ENCODE data around the gene UBL4A.

DNA sequence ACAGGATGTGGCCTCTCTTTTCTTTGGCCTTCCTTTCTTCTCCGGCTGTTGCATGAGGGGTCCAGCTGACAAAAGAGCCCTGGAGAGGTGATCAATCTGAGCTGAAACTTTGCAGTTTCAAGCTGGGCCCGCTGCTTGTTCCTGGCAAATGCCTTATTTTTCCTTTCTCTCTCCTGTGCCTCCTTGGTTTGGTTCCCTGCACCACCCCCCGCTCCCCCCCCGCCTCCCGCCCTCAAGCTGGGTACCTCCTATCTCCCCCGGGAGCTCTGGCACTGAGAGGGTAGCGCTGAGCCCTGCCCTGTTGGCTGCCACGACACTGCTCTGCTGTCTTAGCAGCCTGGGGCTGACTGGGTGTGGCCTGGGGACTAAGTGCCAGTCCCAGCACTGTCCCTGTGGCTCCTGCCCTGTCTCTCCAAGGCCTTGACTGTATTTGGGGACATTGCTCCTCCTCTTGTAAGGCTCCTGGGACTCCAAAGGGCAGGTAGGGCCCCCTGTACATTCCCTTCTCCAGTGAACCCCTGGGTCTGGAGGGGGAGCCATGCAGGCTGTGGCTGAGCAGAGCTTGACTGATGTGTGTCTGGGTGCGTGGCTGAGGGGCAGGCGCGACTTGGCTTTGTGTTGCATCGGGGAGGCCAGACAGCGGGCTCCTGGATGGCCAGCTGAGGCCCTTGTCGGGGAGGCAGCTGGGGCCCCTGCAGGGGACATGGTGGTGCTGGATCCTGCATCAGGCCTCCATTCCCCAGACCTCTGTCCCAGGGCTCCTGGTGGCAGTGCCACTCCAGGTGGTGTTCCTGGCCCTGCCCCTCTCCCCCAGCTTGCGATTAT, 27.2 kb downstream of the UBL4A start:
- no peak for TF ChIP-seq POLR2A (IDR thresholded peaks at IDR 0.05)
- TF ChIP-seq, protein P1, sequence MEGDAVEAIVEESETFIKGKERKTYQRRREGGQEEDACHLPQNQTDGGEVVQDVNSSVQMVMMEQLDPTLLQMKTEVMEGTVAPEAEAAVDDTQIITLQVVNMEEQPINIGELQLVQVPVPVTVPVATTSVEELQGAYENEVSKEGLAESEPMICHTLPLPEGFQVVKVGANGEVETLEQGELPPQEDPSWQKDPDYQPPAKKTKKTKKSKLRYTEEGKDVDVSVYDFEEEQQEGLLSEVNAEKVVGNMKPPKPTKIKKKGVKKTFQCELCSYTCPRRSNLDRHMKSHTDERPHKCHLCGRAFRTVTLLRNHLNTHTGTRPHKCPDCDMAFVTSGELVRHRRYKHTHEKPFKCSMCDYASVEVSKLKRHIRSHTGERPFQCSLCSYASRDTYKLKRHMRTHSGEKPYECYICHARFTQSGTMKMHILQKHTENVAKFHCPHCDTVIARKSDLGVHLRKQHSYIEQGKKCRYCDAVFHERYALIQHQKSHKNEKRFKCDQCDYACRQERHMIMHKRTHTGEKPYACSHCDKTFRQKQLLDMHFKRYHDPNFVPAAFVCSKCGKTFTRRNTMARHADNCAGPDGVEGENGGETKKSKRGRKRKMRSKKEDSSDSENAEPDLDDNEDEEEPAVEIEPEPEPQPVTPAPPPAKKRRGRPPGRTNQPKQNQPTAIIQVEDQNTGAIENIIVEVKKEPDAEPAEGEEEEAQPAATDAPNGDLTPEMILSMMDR (IDR thresholded peaks at IDR 0.05) = no peak
